ENCODE measurements around the gene FADS2.
A peak's percentile ranks its signal among the peaks of the same experiment; 100 is the strongest.

The FADS2 gene

DNA sequence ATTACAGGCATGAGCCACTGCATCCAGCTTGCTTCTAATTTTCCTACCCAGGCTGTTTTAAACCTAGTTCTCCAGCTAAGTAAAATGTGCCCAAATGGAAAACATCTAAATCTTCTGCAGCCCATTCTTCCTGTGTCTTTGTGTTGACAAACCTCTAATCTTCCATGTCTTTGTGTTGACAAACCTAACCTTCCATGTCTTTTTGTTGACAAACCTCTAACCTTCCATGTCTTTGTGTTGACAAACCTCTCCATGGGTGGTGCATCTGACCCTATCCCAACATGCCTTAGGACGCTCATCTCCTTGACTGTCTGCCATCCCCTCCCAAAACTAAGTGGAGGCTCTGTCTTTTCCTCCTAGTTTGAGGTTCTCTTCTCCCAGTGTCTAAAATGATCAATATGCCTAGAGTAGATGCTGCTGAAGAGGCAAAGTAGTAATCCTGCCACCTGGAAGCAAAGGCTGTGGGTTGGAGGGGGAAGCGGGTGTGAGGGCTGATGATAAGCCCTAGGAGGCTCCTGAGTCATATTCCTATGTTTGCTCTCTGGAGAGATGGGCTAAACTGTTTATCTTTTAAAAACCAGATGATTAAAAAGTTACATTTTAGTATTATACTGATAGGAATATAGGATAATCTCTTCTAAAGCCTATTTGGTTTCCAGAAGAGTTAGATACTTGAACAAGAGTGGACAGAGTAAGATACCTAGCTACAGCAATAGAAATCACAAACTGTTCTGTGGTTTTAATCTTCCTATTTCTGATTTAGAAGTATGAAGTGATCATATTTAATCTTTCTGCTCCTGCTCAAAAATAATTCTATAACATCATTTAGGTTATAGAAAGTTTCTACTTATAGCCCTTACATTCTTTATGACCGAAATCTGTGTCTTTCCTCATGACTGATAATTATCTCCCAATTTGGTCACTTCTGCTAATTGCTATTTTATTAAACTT is 27.5 kb upstream of the FADS2 start:
- Histone ChIP-seq H3K4me1 (peaks cover 10% of the 10 kb centered on the region), H3K36me3 (peaks cover 31% of the 10 kb centered on the region), H3K27me3 (no peaks in the 10 kb centered on the region), H3K9me3 (no peaks in the 10 kb centered on the region), H3K4me3 (ENCODE audit: low read depth, low read length) (no peak overlapping the region)
- TF ChIP-seq, protein P1, sequence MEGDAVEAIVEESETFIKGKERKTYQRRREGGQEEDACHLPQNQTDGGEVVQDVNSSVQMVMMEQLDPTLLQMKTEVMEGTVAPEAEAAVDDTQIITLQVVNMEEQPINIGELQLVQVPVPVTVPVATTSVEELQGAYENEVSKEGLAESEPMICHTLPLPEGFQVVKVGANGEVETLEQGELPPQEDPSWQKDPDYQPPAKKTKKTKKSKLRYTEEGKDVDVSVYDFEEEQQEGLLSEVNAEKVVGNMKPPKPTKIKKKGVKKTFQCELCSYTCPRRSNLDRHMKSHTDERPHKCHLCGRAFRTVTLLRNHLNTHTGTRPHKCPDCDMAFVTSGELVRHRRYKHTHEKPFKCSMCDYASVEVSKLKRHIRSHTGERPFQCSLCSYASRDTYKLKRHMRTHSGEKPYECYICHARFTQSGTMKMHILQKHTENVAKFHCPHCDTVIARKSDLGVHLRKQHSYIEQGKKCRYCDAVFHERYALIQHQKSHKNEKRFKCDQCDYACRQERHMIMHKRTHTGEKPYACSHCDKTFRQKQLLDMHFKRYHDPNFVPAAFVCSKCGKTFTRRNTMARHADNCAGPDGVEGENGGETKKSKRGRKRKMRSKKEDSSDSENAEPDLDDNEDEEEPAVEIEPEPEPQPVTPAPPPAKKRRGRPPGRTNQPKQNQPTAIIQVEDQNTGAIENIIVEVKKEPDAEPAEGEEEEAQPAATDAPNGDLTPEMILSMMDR (IDR thresholded peaks at IDR 0.05; ENCODE audit: low read depth, low read length), result no peak
- no peak for DNase-seq

DNA sequence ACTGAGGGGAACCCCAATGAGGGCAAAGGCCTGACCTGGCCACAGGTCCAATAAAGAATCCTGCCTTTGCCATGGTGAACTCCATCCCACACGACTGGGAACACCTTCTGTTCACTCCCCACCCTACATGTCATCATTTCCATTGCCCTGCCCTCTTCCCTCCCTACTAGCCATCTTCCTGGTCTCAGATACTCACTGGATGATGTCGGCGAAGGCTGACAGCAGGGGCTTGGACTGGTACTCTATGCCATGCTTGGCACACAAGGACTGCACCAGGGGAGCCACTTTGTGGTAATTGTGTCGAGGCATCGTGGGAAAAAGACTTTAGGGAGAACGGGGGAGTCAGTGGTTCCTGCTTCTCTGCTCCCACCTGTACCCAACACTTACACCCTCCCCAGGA is 25.5 kb upstream of the FADS2 start:
- no peak for DNase-seq
- peaks cover 10% of the 10 kb centered on the region for H3K4me1 ChIP-seq
- no peaks in the 10 kb centered on the region for H3K9me3 ChIP-seq
- no peaks in the 10 kb centered on the region for H3K27me3 ChIP-seq
- TF ChIP-seq, protein P1 (IDR thresholded peaks at IDR 0.05; ENCODE audit: low read depth, low read length), result no peak
- peaks cover 33% of the 10 kb centered on the region for H3K36me3 ChIP-seq
- no peak overlapping the region for H3K4me3 ChIP-seq (ENCODE audit: low read depth, low read length)

DNA sequence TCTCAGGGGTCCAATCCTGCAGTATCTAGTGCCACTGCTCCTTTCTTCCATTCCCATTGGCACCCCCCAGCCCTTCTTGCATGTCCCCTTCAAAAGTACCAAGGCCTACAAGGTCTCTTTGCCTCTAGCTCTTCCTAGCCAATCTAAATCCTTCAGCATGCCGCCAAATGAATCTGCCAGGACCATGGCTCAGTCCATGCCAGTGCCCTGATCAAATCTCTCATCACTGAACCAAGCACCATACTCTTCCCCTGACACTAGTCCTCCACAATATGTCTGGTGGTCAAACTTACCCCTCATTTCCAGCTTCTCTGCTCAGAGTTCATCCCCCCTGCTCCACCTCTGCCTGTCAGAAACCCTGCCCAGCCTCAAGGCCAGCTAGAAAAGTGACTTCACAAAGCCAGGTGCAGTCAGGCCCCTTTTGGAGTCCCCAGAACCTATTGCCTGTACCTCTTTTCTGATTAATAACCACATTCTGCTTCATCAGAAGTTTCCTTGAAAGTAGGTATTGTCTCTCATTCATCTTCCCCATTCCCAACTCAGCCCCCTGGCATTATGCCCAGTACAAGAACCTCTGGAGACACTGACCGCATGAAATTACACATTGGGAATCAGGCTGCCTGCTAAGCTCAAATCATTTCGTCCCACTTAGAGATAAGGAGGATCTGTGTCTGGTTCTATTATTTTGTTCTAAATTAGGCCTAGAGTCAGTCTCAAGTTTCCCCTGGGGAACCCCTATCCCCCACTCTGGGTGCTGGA is 24.0 kb upstream of the FADS2 start:
- TF ChIP-seq, protein P1 (IDR thresholded peaks at IDR 0.05; ENCODE audit: low read depth, low read length), result no peak
- no peaks in the 10 kb centered on the region for H3K9me3 ChIP-seq
- peaks cover 26% of the 10 kb centered on the region for H3K36me3 ChIP-seq

DNA sequence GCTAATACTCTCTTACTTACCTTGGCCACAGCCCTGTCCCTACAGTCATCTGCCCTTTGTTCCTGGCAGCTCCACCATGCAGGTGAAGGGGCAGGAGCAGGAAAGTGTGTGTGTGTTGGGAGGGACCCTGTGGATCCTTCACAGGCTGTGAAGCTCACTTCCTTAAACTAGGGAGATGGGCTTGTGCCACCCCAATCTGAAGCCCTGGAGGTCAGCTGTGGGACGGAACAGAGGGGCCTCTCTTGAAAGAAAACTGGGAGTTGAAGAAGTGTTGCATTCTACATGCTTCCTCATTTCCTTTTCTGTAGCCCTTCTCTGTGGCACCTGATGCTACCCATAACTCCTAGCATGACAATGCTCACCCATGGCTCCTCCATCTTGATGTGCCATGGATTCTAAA is 23.0 kb upstream of the FADS2 start:
- DNase-seq, result no peak
- H3K27me3 ChIP-seq, result no peaks in the 10 kb centered on the region
- H3K4me1 ChIP-seq, result peaks cover 10% of the 10 kb centered on the region
- TF ChIP-seq, protein P1 (IDR thresholded peaks at IDR 0.05; ENCODE audit: low read depth, low read length), result no peak
- H3K9me3 ChIP-seq, result no peaks in the 10 kb centered on the region
- peaks cover 34% of the 10 kb centered on the region for H3K36me3 ChIP-seq
- no peak overlapping the region for H3K4me3 ChIP-seq (ENCODE audit: low read depth, low read length)

More for the DNA sequence above, 24.0 kb upstream of the FADS2 start:
- Histone ChIP-seq H3K27me3 (no peaks in the 10 kb centered on the region), H3K4me3 (ENCODE audit: low read depth, low read length) (no peak overlapping the region), H3K4me1 (peaks cover 10% of the 10 kb centered on the region)
- DNase-seq, result peak; percentile 32

DNA sequence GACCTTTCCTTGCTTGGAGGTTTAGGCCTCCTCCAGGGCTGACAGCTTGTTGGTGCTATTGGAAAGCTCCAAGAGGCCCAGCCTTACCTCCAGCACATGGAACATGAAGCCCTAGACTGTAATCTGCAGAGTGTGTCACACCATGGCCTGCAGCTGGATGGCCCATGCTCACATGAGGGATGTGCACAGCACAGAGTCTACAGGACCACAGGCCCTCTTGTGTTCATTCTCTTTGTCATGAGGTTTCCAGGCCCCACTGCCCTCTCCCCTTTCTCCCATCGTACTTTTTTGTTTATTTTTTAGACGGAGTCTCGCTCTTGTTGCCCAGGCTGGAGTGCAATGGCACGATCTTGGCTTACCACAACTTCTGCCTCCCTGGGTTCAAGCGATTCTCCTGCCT is 21.3 kb upstream of the FADS2 start:
- H3K27me3 ChIP-seq, result no peaks in the 10 kb centered on the region
- peaks cover 47% of the 10 kb centered on the region for H3K36me3 ChIP-seq
- no peak overlapping the region for H3K4me3 ChIP-seq (ENCODE audit: low read depth, low read length)
- peaks cover 10% of the 10 kb centered on the region for H3K4me1 ChIP-seq
- TF ChIP-seq, protein P1 (IDR thresholded peaks at IDR 0.05; ENCODE audit: low read depth, low read length), result no peak
- H3K9me3 ChIP-seq, result no peaks in the 10 kb centered on the region
- DNase-seq, result no peak
